AG09319 (cell line): ENCODE data around the gene GRIK2.

Experiments used
- DNase-seq: peaks from one replicate; pipeline ENCODE4 v3.0.0-alpha.2; 2010; ENCODE audit warnings: low read depth; ENCODE audit errors: extremely low read depth
- CTCF ChIP-seq: IDR thresholded peaks from 2 replicates; pipeline ENCODE4 v1.5.1; 2011; ENCODE audit warnings: low read depth, mild to moderate bottlenecking, inconsistent platforms, low read length, moderate library complexity

GRIK2 gene

GRCh38 chr6:101845172-101845571, 451.7 kb downstream of the GRIK2 start:
- no peak for TF ChIP-seq CTCF
- DNase-seq = no peak

- TF ChIP-seq CTCF = no peak
- DNase-seq = no peak
These were observed 452.1 kb downstream of the GRIK2 start for GRCh38 chr6:101845621-101846020.

- DNase-seq = no peak
- no peak for TF ChIP-seq CTCF
These were observed 454.2 kb downstream of the GRIK2 start for GRCh38 chr6:101847690-101848089.

GRCh38 chr6:101851911-101852310, 458.4 kb downstream of the GRIK2 start:
- no peak for TF ChIP-seq CTCF
- DNase-seq = no peak

- TF ChIP-seq CTCF = no peak
- DNase-seq = no peak
These were observed 459.9 kb downstream of the GRIK2 start for GRCh38 chr6:101853231-101854085.

GRCh38 chr6:101876431-101876830, 482.9 kb downstream of the GRIK2 start:
- no peak for DNase-seq
- no peak for TF ChIP-seq CTCF

GRCh38 chr6:101878554-101879276, 485.2 kb downstream of the GRIK2 start:
- no peak for DNase-seq
- no peak for TF ChIP-seq CTCF
